BLaER1 (cell line): ENCODE results near the gene CAPN12.
A peak's percentile ranks its signal among the peaks of the same experiment; 100 is the strongest.

ENCODE experiments used
- H3K27ac ChIP-seq: shearing (Covaris generic); formaldehyde crosslinking; 2 replicates; pipeline ENCODE4 v1.8.1; 2022
- H3K27me3 ChIP-seq: shearing (Covaris generic); formaldehyde crosslinking; 2 replicates; pipeline ENCODE4 v1.8.1; 2022
- H3K36me3 ChIP-seq: shearing (Covaris generic); formaldehyde crosslinking; 2 replicates; pipeline ENCODE4 v1.8.1; 2022
- H3K4me1 ChIP-seq: shearing (Covaris generic); formaldehyde crosslinking; 2 replicates; pipeline ENCODE4 v1.8.1; 2022
- H3K4me2 ChIP-seq: shearing (Covaris generic); formaldehyde crosslinking; 2 replicates; pipeline ENCODE4 v1.8.1; 2022
- H3K4me3 ChIP-seq: shearing (Covaris generic); formaldehyde crosslinking; 2 replicates; pipeline ENCODE4 v1.8.1; 2022
- H3K9ac ChIP-seq: shearing (Covaris generic); formaldehyde crosslinking; 2 replicates; pipeline ENCODE4 v1.8.1; 2022
- H3K9me3 ChIP-seq: shearing (Covaris generic); formaldehyde crosslinking; 2 replicates; pipeline ENCODE4 v1.8.1; 2022
- H4K20me1 ChIP-seq: shearing (Covaris generic); formaldehyde crosslinking; 2 replicates; pipeline ENCODE4 v1.8.1; 2022
- Cebpa-rat ChIP-seq: shearing (Covaris generic); IDR thresholded peaks from 2 replicates; pipeline ENCODE4 v1.8.1; 2022

The CAPN12 gene

DNA sequence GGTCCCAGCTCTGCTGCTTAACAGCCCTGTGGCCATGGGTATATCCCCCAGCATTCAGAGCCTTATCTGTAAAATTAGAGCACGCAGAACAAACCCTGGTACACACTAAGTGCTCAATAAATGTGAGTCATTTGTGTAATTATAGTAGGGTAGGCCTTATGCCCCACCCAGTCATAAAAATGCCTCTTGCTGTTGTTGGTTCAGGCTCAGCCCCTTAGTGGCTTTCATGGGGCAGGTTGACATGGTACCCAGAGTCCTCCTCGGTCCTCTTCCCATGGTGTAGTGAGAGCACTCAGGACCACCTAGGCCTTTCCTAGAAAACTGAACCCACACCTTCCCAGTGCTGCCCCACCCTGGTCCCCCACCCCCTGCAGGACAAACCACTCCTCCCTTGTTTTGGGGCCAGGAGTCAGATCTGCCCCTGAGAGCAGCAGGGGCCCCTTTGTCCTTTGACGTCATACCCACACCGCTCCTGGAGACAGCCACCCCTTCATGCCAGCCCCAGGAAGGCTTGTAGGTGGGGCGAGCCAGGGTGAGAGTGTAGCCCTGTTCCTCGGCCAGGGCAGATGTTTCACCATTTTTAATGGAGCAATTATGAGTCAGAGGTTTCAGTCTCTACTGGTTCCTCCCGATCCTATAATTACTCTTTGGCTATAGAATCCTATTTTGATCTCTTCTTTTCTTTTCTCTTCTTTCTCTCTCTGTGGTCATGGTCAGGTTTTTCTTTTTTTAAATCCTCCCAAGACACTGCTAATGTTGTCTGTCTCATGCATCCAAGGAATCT, 60.0 kb downstream of the CAPN12 start:
- Histone ChIP-seq H4K20me1 (peaks cover 66% of the 10 kb centered on the region), H3K9ac (peak overlapping the region; percentile 54; the same call in 1 of the 2 replicates), H3K4me1 (peaks cover 94% of the 10 kb centered on the region), H3K9me3 (no peaks in the 10 kb centered on the region), H3K4me3 (peak overlapping the region; percentile 26; the same call in 1 of the 2 replicates), H3K4me2 (peak overlapping the region; percentile 89), H3K27ac (peak overlapping the region; percentile 74), H3K36me3 (peaks cover 27% of the 10 kb centered on the region), H3K27me3 (no peaks in the 10 kb centered on the region)
- no peak for TF ChIP-seq Cebpa-rat

DNA sequence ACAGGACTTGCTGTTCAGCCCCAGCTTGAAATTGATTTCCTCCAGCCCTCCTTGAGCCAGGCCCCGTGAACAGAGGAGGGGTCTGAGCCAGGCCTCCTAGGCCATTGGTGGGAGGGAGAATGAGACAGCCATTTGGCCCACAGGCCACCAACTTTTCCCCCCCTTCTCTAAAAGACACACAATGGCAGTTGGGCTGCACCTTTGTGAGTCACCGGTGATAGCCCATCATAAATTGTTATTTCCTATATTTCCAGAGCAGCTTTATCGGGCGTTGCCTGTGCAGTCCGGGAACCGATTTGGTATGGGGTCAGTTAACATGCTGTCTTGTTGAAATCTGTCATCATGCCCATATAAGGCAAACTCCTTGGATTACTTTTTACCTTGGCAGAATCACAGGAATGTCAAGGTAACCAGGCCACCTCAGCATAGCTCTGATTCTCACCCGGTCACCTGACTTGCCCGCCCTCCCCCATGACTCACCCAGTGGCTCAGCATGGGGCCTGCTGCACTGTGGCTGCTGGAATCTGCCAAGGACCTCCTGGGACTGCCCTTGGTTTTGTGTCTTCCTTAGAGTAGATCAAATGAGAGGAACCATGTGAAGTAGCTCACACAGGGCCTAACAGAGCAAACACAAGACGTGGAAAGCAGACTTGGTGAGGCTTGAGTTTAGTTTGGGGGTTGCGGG, 60.7 kb downstream of the CAPN12 start:
- H3K4me1 ChIP-seq: peaks cover 94% of the 10 kb centered on the region
- peak overlapping the region; percentile 89 for H3K4me2 ChIP-seq
- TF ChIP-seq Cebpa-rat: no peak
- peaks cover 31% of the 10 kb centered on the region for H3K36me3 ChIP-seq
- peak overlapping the region; percentile 26; the same call in 1 of the 2 replicates for H3K4me3 ChIP-seq
- peaks cover 74% of the 10 kb centered on the region for H4K20me1 ChIP-seq
- H3K27me3 ChIP-seq: no peaks in the 10 kb centered on the region
- peak overlapping the region; percentile 54 for H3K9ac ChIP-seq
- peak overlapping the region; percentile 74 for H3K27ac ChIP-seq
- no peaks in the 10 kb centered on the region for H3K9me3 ChIP-seq

DNA sequence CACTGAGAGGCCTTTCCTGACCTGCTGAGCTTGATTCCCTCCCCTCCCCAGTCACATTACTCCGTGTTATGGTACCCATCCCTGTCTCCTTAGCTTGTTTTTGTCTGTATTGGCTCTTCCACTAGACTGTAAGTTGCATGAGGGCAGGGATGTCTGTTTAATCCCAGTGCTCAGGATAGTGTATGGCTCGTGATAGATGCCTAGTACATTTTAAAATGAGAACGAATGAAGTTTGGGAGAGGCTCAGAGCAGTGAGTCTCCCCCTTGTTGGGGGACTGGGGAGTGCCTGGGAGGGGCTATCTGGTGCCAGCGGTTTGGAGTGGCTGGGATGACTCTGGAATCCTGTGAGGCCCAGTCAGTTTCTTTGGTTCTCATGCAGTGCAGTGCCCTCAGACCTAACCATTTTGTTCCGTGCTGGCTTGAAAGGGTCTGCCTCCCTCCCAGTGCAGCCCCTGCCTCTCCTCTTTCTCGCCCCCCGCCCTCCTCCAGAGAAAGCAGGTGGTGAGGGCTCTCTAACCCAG, 61.3 kb downstream of the CAPN12 start:
- H3K27ac ChIP-seq: peak overlapping the region; percentile 74
- no peak for TF ChIP-seq Cebpa-rat
- peak overlapping the region; percentile 89 for H3K4me2 ChIP-seq
- no peak overlapping the region for H3K4me3 ChIP-seq
- peaks cover 96% of the 10 kb centered on the region for H3K4me1 ChIP-seq
- H3K36me3 ChIP-seq: peaks cover 30% of the 10 kb centered on the region
- H4K20me1 ChIP-seq: peaks cover 80% of the 10 kb centered on the region
- peak overlapping the region; percentile 54 for H3K9ac ChIP-seq
- no peaks in the 10 kb centered on the region for H3K27me3 ChIP-seq
- H3K9me3 ChIP-seq: no peaks in the 10 kb centered on the region

DNA sequence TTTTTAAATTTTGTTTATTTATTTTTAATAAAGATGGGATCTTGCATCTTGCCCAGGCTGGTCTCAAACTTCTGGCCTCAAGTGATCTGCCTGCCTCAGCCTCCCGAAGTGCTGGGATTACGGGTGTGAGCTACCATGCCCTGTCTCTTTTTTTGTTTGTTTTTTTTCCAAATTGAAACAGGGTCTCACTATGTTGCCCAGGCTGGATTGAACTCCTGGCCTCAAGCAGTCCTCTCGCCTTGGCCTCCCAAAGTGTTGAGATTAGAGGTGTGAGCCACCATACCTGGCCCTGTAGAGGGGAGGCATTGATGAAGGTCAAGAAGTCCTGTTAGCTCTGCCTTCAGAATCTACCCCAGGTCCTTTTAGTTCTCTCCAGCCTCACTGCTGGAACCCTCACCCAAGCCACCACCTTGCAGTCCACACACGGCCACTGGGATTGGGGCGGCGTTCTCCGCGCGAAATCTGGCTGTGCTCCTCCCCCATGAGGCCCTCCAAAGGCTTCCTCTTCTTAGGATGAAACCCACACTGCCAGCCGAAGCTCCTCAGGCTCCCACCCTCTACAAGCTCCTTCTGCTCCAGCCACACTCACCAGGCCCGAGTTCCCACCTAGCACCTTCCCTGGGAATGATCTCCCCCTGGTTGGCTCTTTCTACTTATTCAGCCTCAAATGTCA, 61.9 kb downstream of the CAPN12 start:
- Histone ChIP-seq H3K4me1 (peaks cover 96% of the 10 kb centered on the region), H3K27ac (peak overlapping the region; percentile 74), H3K27me3 (no peaks in the 10 kb centered on the region), H3K4me2 (peak overlapping the region; percentile 89), H3K4me3 (no peak overlapping the region), H3K36me3 (peaks cover 36% of the 10 kb centered on the region), H4K20me1 (peaks cover 83% of the 10 kb centered on the region), H3K9ac (peak overlapping the region; percentile 54; the same call in 1 of the 2 replicates), H3K9me3 (no peaks in the 10 kb centered on the region)
- no peak for TF ChIP-seq Cebpa-rat
